Stomach (tissue), 9 donors: Measurements from ENCODE around the gene SLC10A2. TPM values are rescaled to one million over a fixed set of nuclear protein-coding genes. Genes with fewer than 3 reads are reported as not detected.

Source experiments
- DNase-seq, 2 donors: peaks; one replicate each; pipeline versions ENCODE4 v3.0.0 to v3.0.0-alpha.2; 2013 to 2019
- H3K27ac ChIP-seq, 5 donors: fragments of 200-600 bp in 4 of 5; sonication (generic) in 4 of 5; one replicate each; pipeline ENCODE4 v1.5.1; 2013 to 2019; ENCODE audit warnings: mild to moderate bottlenecking in 1 of 5, moderate library complexity in 1 of 5
- H3K27me3 ChIP-seq, 3 donors: fragments of 200-600 bp; sonication (generic); one replicate each; pipeline ENCODE4 v1.5.1; 2017 to 2019; ENCODE audit warnings: mixed run types in 1 of 3
- H3K36me3 ChIP-seq, 4 donors: fragments of 200-600 bp; sonication (generic); 1 replicate in 3 of 4; 2 replicates in 1 of 4; pipeline ENCODE4 v1.5.1; 2016 to 2019
- H3K4me1 ChIP-seq, 4 donors: fragments of 200-600 bp; sonication (generic); one replicate each; pipeline ENCODE4 v1.5.1; 2016 to 2019
- H3K4me3 ChIP-seq, 4 donors: fragments of 200-600 bp; sonication (generic) in 3 of 4; one replicate each; pipeline ENCODE4 v1.5.1; 2016 to 2019; ENCODE audit warnings: mild to moderate bottlenecking in 1 of 4
- H3K9me3 ChIP-seq, 4 donors: fragments of 200-600 bp; sonication (generic); one replicate each; pipeline ENCODE4 v1.5.1; 2016 to 2019
- CTCF ChIP-seq, 7 experiments: fragments of 450-650 bp in 4 of 7; fragments of 200-600 bp in 3 of 7; sonication (generic) in 3 of 7; IDR thresholded peaks; one replicate each; pipeline ENCODE4 v1.5.1; 2016 to 2019; ENCODE audit warnings: antibody characterized with exemption in 7 of 7, control low read depth in 2 of 7, mild to moderate bottlenecking in 1 of 7
- EP300 ChIP-seq: sonication (generic); formaldehyde crosslinking; IDR thresholded peaks from one replicate; pipeline ENCODE4 v1.6.1; 2017; ENCODE audit warnings: antibody characterized with exemption
- POLR2A ChIP-seq, 4 donors: fragments of 450-650 bp; IDR thresholded peaks; one replicate each; pipeline ENCODE4 v1.6.1; 2016; ENCODE audit warnings: antibody characterized with exemption in 4 of 4, control low read depth in 2 of 4, mild to moderate bottlenecking in 1 of 4, moderate library complexity in 1 of 4
- POLR2AphosphoS5 ChIP-seq, 3 donors: sonication (generic); formaldehyde crosslinking; IDR thresholded peaks; one replicate each; pipeline ENCODE4 v1.6.1; 2016; ENCODE audit warnings: antibody characterized with exemption in 3 of 3
- WGBS, 5 donors: extraction: QIAGEN DNeasy Blood & Tissue Kit in 3 of 5; methylation state at CpG; one replicate each; pipeline versions ENCODE4 v1.1.5 to v1.1.7; 2013 to 2018; 5-methylcytosine and 5-hydroxymethylcytosine counted together
- intact Hi-C: fragments of 100-400 bp; cut with DNase I; formaldehyde crosslinking; loops from one replicate; pipeline ENCODE4 v1.15.1; 2023; ENCODE audit warnings: low total_unique reads
- polyA plus RNA-seq, 3 donors: library from polyadenylated mRNA; stranded (reverse); fragments of 200-250 nt; gene quantifications; one replicate each; pipeline ENCODE4 v1.2.3, GENCODE V29; 2013
- total RNA-seq, 5 donors: library from RNA; depleted of rRNA; stranded (reverse); fragments of >200 nt; gene quantifications; one replicate each; pipeline versions ENCODE4 v1.1.0 to v1.2.3, GENCODE V29; 2014 to 2016
- donor health status: healthy with polysubstance abuse.
- donor health status: Bipolar disorder and iron deficiency.
- donor health status: healthy.

SLC10A2 gene
- total and polyA plus RNA-seq, 8 donors, result not detected

- Histone ChIP-seq H3K27ac (no peak overlapping the region), H3K36me3 (no peaks in the 10 kb centered on the region), H3K9me3 (no peaks in the 10 kb centered on the region), H3K27me3 (no peaks in the 10 kb centered on the region), H3K4me1 (no peaks in the 10 kb centered on the region), H3K4me3 (no peak overlapping the region)
- intact Hi-C loops, result no loop called here
- no peak for DNase-seq
- no peak for TF ChIP-seq EP300
- no peak for TF ChIP-seq CTCF (IDR thresholded peaks at IDR 0.05)
- TF ChIP-seq POLR2AphosphoS5 (IDR thresholded peaks at IDR 0.05), result no peak
- no peak for TF ChIP-seq POLR2A (IDR thresholded peaks at IDR 0.05)
- WGBS, 5 donors, result 67 to 79% (median 77%) methylated on average over 7 of the region's 7 CpGs
These were observed 35.7 kb upstream of the SLC10A2 start for GRCh38 chr13:103101901-103102300.

- no peak for DNase-seq
- Histone ChIP-seq H3K4me1 (no peaks in the 10 kb centered on the region), H3K27ac (no peak overlapping the region), H3K9me3 (no peaks in the 10 kb centered on the region), H3K27me3 (no peaks in the 10 kb centered on the region), H3K36me3 (no peaks in the 10 kb centered on the region), H3K4me3 (no peak overlapping the region)
- TF ChIP-seq EP300 (no peak), POLR2AphosphoS5 (IDR thresholded peaks at IDR 0.05) (no peak), CTCF (IDR thresholded peaks at IDR 0.05) (no peak), POLR2A (IDR thresholded peaks at IDR 0.05) (no peak)
- intact Hi-C loops, result no loop called here
- 33 to 60% (median 40%) methylated on average over 2 of the region's 2 CpGs for WGBS, 5 donors
These were observed 35.3 kb upstream of the SLC10A2 start for GRCh38 chr13:103101500-103101899.

- Histone ChIP-seq H3K4me3 (no peak overlapping the region), H3K9me3 (no peaks in the 10 kb centered on the region), H3K27ac (no peak overlapping the region), H3K36me3 (no peaks in the 10 kb centered on the region), H3K27me3 (no peaks in the 10 kb centered on the region), H3K4me1 (no peaks in the 10 kb centered on the region)
- intact Hi-C loops, result no loop called here
- TF ChIP-seq POLR2AphosphoS5 (IDR thresholded peaks at IDR 0.05), result no peak
- TF ChIP-seq CTCF (IDR thresholded peaks at IDR 0.05), result no peak
- no peak for TF ChIP-seq POLR2A (IDR thresholded peaks at IDR 0.05)
- TF ChIP-seq EP300, result no peak
- DNase-seq, result no peak
These were observed 34.6 kb upstream of the SLC10A2 start for GRCh38 chr13:103100830-103101229.

- WGBS, 5 donors, result 70 to 81% (median 76%) methylated on average over 5 of the region's 5 CpGs
- no peak overlapping the region for H3K27ac ChIP-seq
- no peaks in the 10 kb centered on the region for H3K9me3 ChIP-seq
- no peak overlapping the region for H3K4me3 ChIP-seq
- TF ChIP-seq POLR2A (IDR thresholded peaks at IDR 0.05), result no peak
- no peak for TF ChIP-seq EP300
- no peak for TF ChIP-seq CTCF (IDR thresholded peaks at IDR 0.05)
- TF ChIP-seq POLR2AphosphoS5 (IDR thresholded peaks at IDR 0.05), result no peak
- no peaks in the 10 kb centered on the region for H3K27me3 ChIP-seq
- no peak for DNase-seq
- H3K4me1 ChIP-seq, result no peaks in the 10 kb centered on the region
- no peaks in the 10 kb centered on the region for H3K36me3 ChIP-seq
- intact Hi-C loops, result no loop called here
These were observed 33.6 kb upstream of the SLC10A2 start for GRCh38 chr13:103099722-103100293.
